Epithelial cell of proximal tubule (primary cell): ENCODE data around the gene LRRC8B. TPM values are rescaled to one million over a fixed set of nuclear protein-coding genes. Genes with fewer than 3 reads are reported as not detected.
"Not testable (repeated sequence)": the region's sequence is repeated elsewhere in the genome, so short reads cannot be mapped to it uniquely, and the experiment has no call there.

ENCODE experiments used
- DNase-seq: peaks from one replicate; pipeline ENCODE4 v3.0.0-alpha.2; 2011; ENCODE audit warnings: low read depth
- H3K4me3 ChIP-seq: 2 replicates; pipeline ENCODE4 v1.5.1; 2011; ENCODE audit warnings: low read depth, mild to moderate bottlenecking, low read length
- total RNA-seq: library from RNA; depleted of rRNA; stranded (reverse); fragments of >200 nt; gene quantifications from 2 replicates; pipeline ENCODE4 v1.2.3, GENCODE V29; 2015
- TF ChIP-seq, protein P1 (sequence below): conservative IDR thresholded peaks from 2 replicates; pipeline ENCODE4 v1.5.1; 2012; ENCODE audit warnings: low read depth, mild to moderate bottlenecking, low read length

The LRRC8B gene
- total RNA-seq, 1 donor from 2014 or later: 5.0 TPM

GRCh38 chr1:89542345-89542744 is 17.7 kb downstream of the LRRC8B start:
- H3K4me3 ChIP-seq: no peak overlapping the region
- DNase-seq: no peak
- TF ChIP-seq, protein P1, sequence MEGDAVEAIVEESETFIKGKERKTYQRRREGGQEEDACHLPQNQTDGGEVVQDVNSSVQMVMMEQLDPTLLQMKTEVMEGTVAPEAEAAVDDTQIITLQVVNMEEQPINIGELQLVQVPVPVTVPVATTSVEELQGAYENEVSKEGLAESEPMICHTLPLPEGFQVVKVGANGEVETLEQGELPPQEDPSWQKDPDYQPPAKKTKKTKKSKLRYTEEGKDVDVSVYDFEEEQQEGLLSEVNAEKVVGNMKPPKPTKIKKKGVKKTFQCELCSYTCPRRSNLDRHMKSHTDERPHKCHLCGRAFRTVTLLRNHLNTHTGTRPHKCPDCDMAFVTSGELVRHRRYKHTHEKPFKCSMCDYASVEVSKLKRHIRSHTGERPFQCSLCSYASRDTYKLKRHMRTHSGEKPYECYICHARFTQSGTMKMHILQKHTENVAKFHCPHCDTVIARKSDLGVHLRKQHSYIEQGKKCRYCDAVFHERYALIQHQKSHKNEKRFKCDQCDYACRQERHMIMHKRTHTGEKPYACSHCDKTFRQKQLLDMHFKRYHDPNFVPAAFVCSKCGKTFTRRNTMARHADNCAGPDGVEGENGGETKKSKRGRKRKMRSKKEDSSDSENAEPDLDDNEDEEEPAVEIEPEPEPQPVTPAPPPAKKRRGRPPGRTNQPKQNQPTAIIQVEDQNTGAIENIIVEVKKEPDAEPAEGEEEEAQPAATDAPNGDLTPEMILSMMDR: no peak

DNA sequence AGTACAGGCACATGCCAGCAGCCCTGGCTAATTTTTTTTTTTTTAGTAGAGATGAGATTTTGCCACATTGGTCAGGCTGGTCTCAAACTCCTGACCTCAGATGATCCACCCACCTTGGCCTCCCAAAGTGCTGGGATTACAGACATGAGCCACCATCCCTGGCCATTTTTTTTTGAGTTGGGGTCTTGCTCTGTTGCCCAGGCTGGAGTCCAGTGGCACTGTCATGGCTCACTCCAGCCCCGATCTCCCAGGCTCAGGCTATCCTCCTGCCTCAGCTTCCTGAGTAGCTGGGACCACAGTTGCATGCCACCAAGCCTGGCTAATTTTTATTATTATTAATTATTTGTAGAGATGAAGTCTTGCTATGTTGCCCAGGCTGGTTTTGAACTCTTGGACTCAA is 19.0 kb downstream of the LRRC8B start:
- not testable (repeated sequence) for H3K4me3 ChIP-seq

DNA sequence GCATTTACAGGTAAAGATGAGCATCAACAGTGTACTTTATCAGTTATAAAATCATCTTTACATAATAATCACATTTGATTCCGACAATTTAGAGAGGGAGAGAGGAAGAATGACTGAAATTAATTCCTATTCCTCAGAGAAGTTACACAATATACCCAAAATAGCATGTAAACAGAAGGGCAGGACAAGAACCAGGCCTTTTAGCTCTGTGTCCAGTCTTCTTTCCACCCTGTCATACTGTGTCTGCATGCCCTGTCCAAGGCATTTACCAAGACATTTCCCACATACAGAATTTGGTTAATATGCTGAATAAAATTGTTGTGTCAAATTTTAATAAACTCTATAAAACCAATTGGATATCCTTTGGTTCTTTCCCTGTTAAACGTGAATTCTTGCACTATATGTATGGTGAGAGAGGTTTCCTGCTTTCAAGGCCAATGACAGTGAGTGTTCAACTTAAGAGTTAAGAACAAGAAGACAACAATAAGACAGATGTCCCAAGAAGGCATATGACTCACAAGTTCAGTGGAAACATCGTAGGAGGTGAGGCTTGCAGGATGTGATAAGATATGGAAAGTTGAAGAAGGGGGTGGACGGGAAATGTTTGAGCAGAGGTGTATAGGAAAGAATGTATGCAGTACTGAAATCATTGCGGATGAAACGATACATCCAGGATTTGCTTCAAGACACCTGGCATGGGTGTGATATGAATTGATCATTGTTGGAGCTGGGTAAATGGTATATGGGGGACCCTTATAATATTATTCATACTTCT is 20.8 kb downstream of the LRRC8B start:
- TF ChIP-seq, protein P1: no peak
- H3K4me3 ChIP-seq: no peak overlapping the region
- DNase-seq: no peak

More for the DNA sequence above, 19.0 kb downstream of the LRRC8B start:
- not testable (repeated sequence) for DNase-seq

GRCh38 chr1:89546082-89546889 is 21.7 kb downstream of the LRRC8B start:
- TF ChIP-seq, protein P1: no peak
- no peak overlapping the region for H3K4me3 ChIP-seq
- no peak for DNase-seq

GRCh38 chr1:89546934-89547562 is 22.4 kb downstream of the LRRC8B start:
- no peak overlapping the region for H3K4me3 ChIP-seq
- TF ChIP-seq, protein P1: no peak
- no peak for DNase-seq

GRCh38 chr1:89547563-89548116 is 23.0 kb downstream of the LRRC8B start:
- no peak for DNase-seq
- TF ChIP-seq, protein P1: no peak
- no peak overlapping the region for H3K4me3 ChIP-seq
